Head of caudate nucleus (tissue), 42 donors: ENCODE results near the gene SHISA6.
A peak's percentile ranks its signal among the peaks of the same experiment; 100 is the strongest.

Experiments
- DNase-seq, 42 donors: peaks; one replicate each; pipeline versions ENCODE4 v3.0.0 to v3.0.0-alpha.2; 2020 to 2021; ENCODE audit warnings: mixed read lengths in 7 of 42
- intact Hi-C: fragments of 100-400 bp; cut with DNase I; formaldehyde crosslinking; loops from one replicate; pipeline ENCODE4 v1.15.0; 2022

The SHISA6 gene

DNA sequence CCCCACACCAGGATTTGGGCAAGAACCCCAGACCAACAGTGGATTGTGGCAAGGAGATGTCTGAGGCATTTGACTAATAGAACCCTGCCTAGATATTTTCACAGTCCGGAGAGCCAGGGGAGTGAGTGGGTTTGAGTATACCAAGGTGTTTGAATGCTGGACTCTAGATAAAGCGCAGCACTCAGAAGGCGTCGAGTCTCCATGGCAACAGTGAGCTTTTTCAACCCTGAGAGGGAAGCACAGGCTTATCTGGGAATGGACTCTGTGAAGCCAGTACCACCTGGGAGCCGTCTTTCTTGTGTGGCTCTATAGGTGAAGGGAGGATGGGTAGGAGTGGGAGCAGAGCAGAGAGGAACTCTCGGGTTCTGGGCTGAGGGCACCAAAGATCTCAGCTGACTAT, 147.0 kb downstream of the SHISA6 start:
- intact Hi-C loops: no loop called here
- no peak for DNase-seq

DNA sequence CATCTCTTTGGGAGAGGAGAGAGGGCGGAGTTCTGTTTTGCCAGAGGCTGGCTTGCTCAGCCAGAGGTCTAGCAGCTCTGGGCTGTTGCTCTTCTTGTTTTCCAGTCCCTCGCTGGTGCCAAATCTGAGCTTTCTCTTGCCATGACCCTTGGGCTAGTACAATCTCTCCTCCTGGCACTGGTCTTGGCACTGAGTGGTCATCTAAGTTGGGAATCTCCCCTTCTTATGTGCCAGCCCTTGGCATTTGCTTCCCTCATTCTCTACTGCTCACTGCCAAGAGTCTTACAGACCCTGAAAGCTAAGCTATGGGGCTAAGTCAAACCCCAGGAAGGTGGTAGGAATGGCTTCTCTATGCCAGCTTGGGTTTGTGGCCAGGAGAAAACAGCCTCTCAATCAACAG, 148.6 kb downstream of the SHISA6 start:
- intact Hi-C loops: no loop called here
- DNase-seq: no peak

DNA sequence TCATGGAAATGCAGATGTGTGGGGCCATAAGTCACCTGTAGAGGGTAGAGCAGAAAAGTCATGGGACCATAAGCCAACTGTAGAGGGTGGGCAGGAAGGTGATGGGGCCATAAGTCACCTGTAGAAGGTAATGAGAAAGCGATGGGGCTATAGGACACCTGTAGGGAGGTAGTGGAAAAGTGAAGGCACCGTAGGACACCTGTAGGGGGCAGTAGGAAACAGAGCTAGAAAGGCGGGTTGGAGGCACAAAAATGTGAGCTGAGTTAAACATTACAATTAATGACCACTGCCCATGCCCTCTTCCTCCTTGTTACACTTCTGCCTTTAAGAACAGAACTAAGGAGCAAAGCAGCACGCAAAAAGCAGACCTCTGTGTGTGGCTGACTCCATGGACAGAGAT, 150.1 kb downstream of the SHISA6 start:
- DNase-seq: peak in 8 of 42 donors; percentile 4 to 25 (median 12)
- intact Hi-C loops: no loop called here

DNA sequence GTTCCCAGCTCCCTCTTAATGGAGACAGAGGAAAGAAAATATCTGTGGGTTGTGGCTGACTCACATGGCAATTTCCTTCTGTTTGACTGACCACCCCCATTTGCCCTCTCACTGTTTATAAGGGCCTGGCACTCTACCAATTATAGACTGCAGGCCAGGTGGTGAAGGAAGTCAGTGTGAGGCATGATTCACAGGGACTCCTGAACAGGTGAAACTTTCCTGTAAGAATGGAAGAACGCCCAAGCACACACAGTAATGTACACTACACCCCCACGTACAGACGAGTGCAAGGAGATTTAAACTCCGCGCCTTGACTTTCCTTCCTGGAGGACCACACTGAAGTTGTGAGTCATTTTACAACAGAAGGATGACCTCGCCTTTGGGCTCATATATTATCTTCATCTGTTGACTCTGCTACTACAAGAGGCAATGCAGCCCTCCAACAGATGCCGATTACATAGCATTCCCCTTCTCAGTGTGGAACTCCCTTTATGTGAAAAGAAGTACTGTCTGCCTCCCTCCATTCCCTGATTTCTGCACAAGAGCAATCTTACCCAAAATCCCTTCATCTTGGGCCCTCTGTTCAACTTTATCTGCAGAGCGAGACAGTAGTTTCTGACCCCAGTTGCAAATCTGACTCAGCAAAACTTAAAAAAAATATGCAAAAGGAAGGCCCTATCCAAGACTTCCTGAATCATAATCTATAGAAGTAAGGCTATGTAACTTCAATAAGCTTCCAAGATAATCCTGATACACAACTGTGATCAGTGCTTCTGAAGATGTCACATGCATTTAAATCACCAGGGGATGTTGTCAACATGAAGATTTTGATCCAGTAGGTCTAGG, 163.6 kb downstream of the SHISA6 start:
- intact Hi-C loops: no loop called here
- no peak for DNase-seq

DNA sequence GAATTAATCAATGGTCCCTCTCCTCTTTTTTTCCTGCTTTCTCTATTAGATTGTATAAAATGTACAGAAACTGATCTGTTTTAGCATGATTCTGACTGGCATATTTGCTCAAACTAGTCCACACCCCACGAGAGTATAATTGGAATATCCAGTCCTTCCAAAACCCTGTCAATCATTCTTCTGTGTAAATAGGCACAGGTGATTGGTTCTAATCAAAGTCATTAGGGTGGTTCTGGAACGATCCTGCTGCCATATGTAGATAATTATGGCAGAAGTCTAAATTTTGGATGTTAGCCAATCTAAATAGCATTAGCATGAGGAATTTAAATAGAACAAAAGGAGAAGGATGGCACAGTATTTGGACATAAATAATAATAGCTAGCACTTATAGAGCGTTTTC, 165.7 kb downstream of the SHISA6 start:
- no peak for DNase-seq
- intact Hi-C loops: no loop called here

DNA sequence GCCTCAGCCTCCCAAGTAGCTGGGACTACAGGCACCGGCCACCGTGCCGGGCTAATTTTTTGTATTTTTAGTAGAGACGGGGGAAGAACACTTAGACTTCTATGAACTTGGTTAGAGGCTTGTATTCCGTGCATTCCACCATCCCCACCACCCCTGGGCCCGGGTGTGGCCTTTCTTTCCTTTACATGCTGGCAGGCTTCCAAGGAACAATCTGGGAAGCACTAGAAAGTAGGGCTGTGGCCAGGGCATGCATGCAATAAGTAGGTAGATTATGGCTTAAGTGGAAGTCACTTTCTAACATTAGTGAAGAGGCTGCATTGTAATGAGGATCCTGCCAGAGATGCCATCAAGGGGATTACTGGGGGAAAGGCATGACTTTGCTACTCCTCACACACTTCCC, 171.6 kb downstream of the SHISA6 start:
- no peak for DNase-seq

DNA sequence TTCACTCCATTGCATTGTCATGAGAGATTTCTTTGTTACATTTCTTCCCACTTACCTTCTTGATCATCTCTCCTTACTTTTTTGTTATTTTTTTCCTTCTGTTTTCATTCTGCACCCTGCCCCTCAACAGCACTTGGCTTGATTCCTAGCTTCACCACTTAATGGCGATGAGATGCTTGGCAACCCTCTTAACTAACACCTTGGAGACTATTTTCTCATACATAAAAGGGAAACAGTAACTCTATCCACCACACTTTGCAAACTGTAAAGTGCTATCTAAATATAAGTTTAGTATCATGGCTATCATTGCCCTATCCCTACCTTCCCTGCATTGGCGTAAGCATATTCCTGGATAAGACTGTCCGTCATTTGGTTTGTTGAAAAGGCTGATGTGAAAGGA, 177.3 kb downstream of the SHISA6 start:
- DNase-seq: no peak
- intact Hi-C loops: no loop called here

More for the DNA sequence above, 171.6 kb downstream of the SHISA6 start:
- intact Hi-C loops: no loop called here

DNA sequence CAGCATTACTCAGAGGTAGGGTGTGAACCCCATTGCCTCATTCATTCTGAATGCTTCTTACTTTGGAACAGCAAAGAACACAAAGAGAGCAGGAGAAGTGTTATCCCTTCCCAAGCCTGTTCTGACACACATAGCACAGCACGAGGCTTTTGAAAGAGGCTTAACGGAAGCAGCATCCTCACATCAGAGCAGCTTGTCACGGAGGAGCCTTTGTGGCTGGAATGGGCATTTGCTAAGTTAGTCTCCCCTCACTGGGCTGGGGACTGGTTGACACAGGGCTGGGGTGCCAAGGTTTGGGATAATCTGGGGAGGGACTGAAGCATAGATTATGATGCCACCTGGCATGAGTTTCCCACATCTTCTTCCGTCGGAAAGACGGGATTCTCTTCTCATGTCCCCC, 189.7 kb downstream of the SHISA6 start:
- intact Hi-C loops: no loop called here
- no peak for DNase-seq

DNA sequence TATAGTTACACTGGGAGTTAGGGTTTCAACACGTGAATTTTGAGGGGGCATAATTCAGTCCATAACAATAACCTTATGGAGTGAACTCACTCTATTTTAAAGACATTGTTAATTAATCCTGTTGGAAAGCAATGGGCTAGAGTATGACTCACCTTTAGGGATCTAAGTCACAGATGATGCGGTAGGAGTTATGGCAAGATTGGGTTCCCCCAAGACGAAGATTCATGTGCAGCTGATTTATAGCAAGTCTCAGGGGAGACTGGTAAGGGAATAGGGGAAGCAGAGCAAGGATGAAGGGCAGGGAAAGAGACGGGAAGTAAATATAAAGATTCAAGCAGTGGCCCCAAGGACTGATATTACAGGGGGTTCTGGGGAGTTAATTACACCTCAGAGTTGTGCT, 197.7 kb downstream of the SHISA6 start:
- DNase-seq: no peak
- intact Hi-C loops: no loop called here

DNA sequence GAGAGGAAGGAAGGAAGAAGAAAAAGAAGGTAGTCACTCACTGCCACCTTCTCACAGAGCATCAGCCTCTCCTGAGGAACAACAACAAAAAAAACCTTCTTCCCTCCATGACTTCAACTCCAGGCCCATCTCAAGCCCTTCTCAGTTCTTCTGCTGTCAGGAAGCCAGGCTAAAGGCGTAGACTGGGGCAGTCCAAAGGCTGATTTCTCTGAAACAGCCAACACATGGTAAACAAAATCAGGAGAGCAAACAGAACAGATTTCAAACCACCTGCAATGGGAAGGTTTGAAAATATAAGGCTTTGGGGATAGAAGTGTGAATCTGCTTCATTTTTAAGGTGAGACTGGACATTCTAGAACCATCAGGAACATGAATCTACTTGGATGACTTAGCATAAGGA, 200.0 kb downstream of the SHISA6 start:
- intact Hi-C loops: no loop called here
- no peak for DNase-seq

DNA sequence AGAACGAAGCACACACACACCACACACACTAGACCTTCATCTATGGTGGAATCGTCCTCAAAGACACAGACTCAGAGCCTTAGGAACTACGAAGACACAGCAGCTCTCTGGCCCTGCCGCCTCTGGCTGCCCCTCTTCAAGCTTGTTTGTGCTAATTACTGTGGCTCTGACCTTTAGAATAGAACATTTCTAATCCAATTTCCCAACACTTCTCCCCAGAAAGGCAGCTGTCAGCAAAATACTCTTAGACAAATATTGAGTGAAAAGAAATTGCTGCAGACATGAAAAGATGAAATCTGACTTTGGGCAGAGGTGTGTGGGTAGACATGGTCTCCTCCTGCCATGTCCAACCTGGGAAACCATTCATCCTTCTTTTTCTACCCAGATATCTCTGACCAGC, 205.3 kb downstream of the SHISA6 start:
- intact Hi-C loops: no loop called here
- no peak for DNase-seq

DNA sequence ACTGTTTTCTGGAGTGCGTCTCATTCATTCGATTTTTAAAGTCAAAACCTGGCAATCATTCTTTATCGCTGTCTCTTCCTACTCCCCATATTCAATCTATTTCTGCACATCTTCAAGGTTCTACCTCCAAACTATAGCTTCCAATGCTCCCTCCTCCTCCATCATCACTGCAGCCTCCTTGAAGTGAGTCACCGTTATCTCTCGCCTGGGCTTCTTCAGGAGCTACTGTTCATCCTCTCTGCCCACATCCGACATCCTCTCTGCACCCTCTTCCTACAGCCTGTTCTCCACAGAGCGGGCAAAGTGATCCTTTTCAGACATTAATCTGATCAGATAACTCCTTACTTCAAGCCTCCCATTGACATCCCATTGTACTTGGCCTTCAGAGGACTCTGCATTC, 213.1 kb downstream of the SHISA6 start:
- peak in 18 of 42 donors; percentile 5 to 77 (median 28) for DNase-seq

DNA sequence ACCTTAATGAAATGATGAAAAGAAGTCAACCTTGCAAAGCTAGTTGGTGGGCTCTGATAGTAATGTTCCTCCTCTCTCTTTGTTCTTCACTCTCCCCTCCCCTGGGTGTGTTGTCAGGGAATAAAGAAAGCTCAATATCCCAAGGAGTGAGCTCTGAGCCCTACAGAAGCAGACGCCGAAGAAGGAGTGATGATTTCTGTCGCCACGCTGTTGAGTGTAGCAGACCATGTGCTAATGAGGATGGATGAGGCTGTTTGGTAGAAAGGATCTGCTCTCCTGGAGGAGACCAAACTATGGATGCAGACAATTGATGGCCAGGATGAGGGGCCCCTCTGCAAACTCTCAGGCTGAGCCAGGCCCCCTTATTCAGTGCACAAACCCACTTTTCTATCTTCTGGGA, 217.3 kb downstream of the SHISA6 start:
- intact Hi-C loops: no loop called here
- DNase-seq: no peak

More for the DNA sequence above, 213.1 kb downstream of the SHISA6 start:
- intact Hi-C loops: no loop called here

DNA sequence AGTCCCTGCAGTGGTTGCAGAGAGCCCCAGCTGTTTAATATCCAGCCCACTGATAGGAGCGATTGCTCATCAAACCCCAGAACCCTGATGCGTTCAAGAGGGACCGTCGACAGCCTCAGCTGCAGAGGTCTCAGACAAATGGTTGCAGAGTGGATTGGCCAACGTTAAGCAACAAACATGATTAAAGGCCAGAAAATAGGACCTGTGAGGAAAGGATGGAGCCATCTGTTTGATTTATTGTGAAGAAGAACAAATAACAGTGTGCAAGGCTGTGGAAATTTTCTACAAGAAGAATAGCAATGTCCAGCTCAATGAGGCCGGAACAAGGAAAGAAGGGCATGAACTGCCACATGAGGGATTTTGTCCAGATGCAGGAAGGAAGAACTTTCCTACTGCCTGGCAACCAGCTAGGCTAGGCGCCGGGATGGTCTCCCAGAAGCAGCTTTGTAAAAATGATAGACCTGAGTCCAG, 218.9 kb downstream of the SHISA6 start:
- intact Hi-C loops: no loop called here
- no peak for DNase-seq

DNA sequence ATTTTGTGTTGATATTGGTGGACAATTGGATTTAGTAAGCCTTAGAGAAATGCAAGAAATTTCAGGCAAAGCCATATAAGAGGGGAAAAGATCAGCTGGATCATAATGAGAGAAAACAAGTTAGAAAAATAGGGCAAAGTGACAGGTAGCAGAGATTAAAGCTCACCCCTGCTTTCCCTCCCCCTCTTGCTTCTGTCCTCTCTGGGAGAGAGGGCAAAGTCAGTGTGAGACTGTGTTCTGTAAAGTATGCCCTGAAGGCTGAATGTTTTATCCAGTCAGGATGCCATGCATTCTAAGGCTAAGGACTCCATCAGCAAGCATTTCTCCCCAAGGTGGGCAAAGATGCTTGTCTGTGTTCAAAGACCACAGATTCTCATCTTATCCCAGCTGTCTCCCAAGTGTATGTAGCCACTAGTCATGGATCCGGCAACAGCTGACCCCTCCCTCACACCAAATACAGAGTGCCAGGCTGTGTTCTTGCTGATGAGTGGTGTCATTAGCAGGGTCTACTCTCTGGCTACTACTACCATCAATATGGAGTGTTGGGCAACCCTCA, 221.1 kb downstream of the SHISA6 start:
- intact Hi-C loops: no loop called here
- no peak for DNase-seq

DNA sequence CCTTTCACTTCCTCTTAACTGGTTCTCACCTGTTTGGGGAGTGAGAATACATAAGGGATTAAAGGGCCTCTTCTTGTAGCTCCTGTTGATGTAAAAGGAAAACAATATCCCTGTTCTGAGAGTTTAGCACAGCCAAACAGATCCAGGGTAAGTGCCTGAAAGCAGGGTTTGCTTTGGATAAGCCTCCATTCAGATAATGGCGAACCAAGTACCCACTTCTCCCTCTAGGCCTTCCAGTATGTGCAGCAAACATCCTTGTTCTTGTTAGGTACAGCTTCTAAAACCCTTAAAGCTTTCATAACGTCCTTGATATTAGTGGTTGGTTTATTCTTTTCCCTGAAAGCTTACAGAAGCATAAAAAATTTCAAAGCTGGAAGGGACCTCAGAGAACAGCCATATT, 226.6 kb downstream of the SHISA6 start:
- DNase-seq: no peak
- intact Hi-C loops: no loop called here

DNA sequence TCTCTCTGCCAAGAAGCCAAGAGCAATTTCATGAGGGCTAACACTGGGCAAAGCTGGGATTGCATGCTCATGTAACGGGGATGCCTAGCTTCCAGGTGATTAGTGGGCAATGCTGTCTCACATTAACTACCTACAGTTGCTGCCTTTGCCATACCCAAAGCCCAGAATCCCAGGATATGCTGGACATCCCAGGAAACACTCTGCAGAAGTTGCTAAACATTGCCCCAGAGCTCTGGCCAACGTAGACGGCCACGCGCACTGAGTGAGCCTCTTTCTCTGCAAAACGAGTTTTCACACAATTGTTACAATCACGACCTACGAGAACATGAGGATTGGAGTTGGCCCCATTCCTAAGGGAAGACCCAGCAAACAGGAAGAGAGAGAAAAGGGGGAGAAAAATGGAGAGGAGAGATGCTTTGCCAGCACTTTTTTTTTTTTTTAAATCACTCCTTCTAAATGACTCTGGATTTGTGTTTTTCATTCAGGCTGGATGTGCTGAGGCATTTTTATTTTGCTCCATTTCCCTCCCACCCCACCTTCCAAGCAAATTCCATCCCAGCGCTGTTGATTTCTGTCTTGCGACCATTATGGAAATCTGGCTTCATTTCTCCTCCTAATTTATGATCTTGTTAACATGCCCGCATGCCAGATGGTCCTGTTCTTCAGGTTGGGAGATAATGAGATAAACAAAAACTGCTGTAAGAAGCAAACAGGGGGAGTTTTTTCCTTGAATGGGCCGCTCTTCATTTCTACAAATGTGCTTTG, 244.5 kb downstream of the SHISA6 start:
- intact Hi-C loops: no loop called here
- no peak for DNase-seq

DNA sequence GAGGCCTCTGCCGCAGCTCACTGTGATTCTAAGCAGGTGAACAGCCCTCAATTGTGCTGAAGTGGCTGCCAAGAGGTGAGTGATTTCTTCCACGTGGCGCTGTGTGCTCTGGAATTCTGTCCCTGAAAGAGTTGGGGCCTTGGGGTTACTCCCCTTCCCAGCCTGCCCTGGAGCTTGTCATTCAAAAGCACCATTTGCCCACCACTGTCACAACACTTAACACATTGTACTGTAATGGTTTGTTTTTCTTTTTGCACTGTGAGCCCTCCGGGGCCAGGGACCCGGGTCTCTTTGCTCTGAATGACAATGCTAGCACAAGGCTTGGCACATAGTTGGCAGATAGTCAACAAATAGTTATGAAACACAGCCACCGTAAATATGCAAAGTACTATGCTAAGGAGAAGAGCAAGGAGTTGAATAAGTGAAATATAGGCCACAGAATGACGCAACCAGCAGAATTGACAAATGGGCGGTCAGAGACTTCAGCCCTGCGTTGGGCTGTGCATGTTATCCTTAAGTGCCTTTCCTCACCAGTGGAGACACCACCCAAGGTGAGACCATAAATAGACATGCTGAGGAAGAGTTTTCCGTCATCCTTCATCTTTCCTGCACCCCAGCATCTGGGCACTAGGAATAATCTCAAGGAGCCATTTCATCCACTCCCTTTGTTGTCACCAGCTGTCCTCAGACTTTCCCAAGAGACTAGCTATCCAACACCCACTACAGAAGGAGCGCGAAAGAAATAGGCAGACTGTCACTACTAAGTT, 245.3 kb downstream of the SHISA6 start:
- intact Hi-C loops: no loop called here
- no peak for DNase-seq

DNA sequence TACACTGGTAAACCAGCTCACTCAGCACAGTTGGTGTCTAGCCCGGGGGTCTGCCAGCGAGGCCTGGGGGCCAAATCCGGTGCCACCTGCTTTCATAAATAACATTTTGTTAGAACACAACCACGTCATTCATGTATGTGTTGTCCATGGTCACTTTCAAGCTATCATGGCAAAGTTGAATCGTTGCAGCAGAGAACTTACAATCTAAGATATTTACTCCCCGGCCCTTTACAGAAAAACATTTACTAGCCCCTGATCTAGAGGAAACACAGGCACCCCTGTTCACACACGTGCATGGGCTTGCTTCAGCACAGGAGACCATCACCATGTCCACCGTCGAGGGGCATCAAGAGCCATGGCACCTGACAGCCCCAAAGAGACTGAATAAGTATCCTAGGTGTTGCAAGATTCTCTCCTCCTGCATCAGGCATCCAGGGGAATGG, 245.9 kb downstream of the SHISA6 start:
- no peak for DNase-seq
- intact Hi-C loops: no loop called here
